GM12891 (cell line): ENCODE data around the gene KCNJ1.

Experiments used
- DNase-seq: peaks from one replicate; pipeline ENCODE4 v3.0.0; 2011; ENCODE audit warnings: low spot score; ENCODE audit not compliant: insufficient read length
- FAIRE-seq: peaks from 2 replicates; lab custom pipeline; 2011; peaks lifted over from hg19 to GRCh38; lab: Jason Lieb, UNC
- PAX5 ChIP-seq: IDR thresholded peaks from 2 replicates; pipeline ENCODE4 v1.6.1; 2011; ENCODE audit warnings: low read length, moderate library complexity, mild to moderate bottlenecking; ENCODE audit not compliant: insufficient read depth, severe bottlenecking
- POLR2A ChIP-seq: IDR thresholded peaks from 2 replicates; pipeline ENCODE4 v1.6.1; 2011; ENCODE audit warnings: low read depth, low read length, control low read depth
- POLR2AphosphoS5 ChIP-seq: IDR thresholded peaks from 2 replicates; pipeline ENCODE4 v1.6.1; 2011; ENCODE audit warnings: low read depth, low read length, control low read depth
- POU2F2 ChIP-seq: IDR thresholded peaks from 2 replicates; pipeline ENCODE4 v1.6.1; 2011; ENCODE audit warnings: low read depth, mild to moderate bottlenecking, control low read depth, low read length, moderate library complexity
- SPI1 ChIP-seq: IDR thresholded peaks from 2 replicates; pipeline ENCODE4 v1.6.1; 2011; ENCODE audit warnings: low read depth, low read length, control low read depth
- TAF1 ChIP-seq: IDR thresholded peaks from 2 replicates; pipeline ENCODE4 v1.6.1; 2011; ENCODE audit warnings: low read depth, low read length, control low read depth

The KCNJ1 gene

DNA sequence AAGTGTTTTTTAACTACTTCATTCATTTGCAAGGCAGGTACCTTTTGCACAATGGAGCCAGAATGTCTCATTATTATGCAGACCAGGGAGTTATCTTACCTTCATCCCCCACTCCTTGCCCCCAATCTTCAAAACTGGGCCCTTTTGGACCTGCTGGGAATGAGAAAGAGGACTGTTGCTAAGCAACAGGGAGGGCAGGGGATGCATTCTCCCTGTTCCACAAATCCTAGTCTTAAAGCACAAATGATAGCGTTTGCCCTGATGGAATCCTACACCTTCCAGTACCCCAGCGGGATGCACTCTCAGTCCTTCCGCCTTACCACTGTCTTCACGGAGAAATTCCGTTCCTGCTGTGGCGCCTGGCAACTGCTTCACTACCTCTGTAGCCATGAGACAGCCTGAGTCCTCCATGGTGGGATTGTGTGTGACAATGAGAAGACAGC lies 4.1 kb upstream of the KCNJ1 start:
- DNase-seq (no peak), FAIRE-seq (no peak)
- TF ChIP-seq SPI1 (no peak), POLR2A (no peak), PAX5 (no peak), POU2F2 (no peak), POLR2AphosphoS5 (no peak), TAF1 (no peak)

DNA sequence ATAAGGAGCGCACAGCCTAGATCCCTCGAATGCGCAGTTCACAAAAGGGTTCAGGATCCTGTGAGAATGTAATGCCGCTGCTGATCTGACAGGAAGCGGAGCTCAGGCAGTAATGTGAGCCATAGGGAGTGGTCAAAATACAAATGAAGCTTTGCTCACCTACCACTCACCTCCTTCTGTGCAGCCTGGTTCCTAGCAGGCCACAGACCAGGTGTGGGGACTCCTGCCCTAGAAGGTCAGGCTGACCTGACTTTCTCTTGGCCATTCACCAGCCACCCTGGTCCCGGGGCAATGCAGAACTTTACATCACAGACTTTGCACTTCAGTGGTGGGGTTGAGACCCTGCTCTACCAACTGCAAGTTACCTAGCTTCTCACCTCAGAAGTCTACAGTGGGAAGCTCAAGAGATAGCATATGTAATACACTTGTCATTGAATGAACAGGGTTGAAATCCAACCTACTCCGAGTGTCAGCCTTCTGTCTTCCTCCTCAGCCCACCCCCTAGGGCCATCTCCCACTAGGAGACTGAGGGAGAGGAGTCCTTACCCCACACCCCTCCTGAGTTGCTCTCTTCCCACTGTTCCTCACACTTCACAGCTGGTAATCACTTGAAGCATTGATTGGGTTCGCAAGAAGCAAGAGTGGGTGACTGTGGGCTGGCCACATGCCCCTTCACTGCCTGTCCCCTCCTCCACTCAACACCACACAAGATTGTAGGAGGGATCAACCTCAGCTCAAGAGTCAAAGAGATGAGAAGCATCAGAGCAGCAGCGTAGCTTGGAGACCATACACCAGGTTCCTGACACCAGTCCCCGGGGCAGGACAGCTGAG lies 2.0 kb upstream of the KCNJ1 start:
- FAIRE-seq = peak; percentile 31
- DNase-seq = no peak

DNA sequence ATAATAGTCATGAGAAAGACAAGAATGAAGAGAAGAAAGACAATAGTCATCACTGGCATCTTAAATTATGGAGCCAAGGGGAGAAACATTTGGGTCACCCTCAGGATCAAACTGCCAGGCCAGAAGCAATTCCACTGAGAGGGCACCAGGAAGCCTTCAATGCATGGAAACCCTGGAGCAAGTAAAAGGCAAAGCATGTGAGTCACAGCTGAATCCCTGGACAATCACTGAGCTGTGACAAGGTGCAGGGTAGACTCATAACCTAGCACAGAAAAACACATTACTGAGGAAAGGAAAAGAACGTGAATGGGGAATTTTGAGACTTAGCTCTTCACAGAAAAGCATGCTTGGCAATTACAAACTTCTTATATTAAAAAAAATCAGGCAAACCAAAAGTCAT lies 1.6 kb downstream of the KCNJ1 start:
- FAIRE-seq (no peak), DNase-seq (no peak)
- TF ChIP-seq POU2F2 (no peak), SPI1 (no peak), POLR2AphosphoS5 (no peak), PAX5 (no peak), TAF1 (no peak), POLR2A (no peak)

More for the DNA sequence above, 2.0 kb upstream of the KCNJ1 start:
- TF ChIP-seq POLR2A (no peak), SPI1 (no peak), POLR2AphosphoS5 (no peak), TAF1 (no peak), PAX5 (no peak), POU2F2 (no peak)

DNA sequence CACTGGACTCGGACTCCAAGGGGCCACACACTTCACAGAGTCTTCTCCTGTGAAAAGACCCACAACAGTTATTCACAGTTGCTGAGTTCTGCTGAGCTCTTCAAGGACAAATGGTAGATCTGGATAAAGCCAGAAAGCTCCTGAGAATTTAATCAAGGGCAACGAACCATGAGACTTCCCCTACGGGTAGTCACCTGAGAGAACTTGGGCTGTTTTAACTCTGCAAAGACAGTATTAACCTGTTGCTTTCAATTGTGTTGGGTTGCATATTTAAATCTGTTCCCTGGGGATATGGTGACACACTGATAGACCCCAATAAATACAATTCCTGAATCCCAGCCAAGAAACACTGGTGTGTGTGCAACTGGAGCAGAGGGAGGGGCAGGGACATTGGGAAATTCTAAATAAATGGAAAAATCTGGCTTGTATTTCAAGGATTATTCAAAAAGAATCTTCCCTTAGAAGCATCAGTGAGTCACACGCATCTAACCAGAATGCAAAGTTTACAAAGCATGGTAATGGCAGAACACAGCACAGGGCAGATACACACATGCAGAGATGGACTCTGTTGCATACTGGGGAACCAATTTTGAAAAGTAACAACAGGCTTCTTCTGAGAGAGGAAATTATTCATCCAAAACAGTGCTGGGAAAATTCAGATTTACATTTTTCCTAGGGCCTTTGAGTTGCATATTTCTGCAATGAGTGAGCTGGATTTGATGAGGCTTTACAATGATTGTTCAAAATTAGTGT lies 4.0 kb downstream of the KCNJ1 start:
- DNase-seq = no peak
- no peak for FAIRE-seq
- TF ChIP-seq POU2F2 = no peak
- TF ChIP-seq TAF1 = no peak
- no peak for TF ChIP-seq SPI1

DNA sequence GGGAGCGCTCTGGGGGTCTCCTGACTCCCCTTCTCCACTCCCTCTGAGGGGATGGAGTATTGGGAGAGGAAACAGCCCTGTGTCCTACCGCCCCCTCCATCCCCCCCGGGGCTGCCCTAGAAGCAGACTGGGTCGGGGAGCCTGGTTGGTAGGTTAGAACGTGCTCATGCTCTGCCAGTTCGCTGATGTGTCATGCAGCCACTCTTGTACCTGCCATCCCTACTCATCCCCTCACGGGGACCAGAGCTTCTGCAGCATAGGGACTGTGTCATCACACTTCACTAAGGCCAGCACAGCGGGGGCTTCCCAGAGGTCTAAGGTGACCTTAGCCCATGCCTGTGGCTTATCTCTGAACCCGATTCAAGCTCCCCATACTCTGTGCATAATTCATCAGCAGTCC lies 4.7 kb downstream of the KCNJ1 start:
- no peak for FAIRE-seq
- no peak for TF ChIP-seq SPI1
- no peak for TF ChIP-seq POLR2A
- no peak for TF ChIP-seq TAF1
- TF ChIP-seq PAX5 = no peak
- DNase-seq = no peak

DNA sequence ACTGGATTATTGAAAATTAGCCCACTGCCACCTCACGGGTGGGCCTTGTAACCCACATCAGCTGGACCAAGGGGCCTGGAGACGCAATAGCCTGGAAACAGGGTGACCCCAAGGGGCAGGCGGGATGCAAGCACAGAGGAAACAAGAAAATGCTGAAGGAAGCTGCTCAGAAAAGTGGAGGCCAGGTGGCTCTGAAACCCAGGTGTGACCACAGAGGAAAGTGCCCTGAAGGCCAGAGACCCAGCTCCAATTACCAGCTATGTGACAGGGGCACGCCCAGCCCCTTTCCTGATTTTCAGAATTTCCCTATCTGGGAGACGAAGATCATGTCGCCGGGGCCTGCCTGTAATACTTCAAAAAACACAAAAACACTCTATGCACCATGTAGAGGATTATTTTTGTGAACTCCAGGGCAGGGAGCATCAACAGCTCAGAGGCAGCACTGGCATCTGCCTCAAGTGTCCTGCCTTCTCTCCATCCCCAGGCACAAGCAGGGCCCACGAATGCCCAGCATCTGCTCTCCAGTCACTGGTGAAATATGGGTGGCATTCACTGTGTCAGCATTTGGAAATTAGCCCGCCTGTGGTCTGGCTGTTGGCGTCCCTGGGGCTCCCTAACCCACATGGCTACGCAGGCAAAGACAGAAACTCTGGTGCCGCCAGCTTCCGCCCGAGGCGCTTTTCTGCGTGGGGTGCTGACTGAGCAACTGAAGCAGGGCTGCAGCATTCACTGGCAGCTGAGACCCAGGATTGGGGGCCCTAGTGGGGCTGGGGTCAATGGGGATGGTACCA lies 6.3 kb downstream of the KCNJ1 start:
- no peak for TF ChIP-seq TAF1
- DNase-seq (no peak), FAIRE-seq (no peak)

DNA sequence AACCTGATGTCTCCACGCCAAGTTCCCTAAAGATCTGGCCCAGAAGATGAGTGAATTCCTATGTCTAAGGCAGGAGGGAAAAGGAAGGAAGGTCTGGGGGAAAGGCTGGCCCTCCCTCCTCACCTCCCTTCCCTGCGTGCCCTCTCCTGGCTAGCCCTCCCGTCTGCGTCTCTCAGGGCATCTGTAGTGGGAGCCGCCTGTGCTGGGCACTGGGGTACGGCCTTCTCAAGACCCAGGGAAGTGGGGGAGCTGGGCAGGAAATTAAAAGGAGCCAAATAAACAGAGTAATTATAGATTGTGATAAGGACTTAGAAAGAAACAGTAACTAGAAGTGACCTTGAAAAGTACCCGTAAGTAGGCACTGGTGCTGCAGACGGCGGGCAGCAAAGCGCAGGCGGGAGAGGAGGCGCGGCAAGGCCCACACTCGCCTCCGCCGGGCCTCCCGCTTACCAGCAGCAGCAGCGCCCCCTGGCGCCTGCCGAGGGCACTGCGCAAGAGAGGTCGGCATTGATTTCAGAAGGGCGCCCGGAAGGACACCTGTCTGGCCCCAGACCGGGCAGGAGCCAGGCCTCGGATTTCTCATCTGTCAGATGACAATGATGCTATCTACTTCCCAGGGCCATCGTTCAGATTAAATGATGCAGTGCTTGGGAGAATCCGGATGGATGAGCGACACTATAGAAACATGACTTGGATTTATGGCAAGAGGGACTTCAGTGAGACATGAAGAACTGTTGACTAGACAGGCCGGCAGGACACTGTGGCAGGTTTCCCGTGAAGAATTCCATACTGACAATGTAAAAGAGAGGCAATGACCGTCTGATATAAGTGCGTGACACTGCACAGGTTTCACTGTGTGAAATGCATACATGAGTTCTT lies 7.3 kb downstream of the KCNJ1 start:
- FAIRE-seq = peak; percentile 82
- peak; percentile 71 for DNase-seq
- TF ChIP-seq PAX5 = no peak

DNA sequence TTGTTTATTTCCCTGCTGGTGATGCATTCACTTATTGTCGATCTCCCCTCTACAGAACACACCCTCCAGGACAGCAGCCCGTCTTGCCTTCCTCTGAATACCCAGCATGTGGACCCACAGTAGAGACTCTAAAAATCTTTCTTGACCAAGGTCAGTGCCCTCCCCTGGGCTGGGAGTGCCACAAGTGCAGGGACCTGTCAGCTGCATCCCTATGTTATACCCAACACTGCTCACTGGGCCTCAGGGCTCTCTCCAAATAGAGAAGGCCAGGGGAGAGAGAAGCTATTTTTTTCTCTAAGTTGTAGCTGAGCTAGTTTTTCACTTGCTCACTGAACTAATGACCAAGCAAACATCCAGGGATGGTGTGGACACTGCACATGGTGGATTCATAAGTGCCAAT lies 9.8 kb downstream of the KCNJ1 start:
- no peak for DNase-seq
- TF ChIP-seq POU2F2 (no peak), POLR2AphosphoS5 (no peak), POLR2A (no peak), TAF1 (no peak), PAX5 (no peak), SPI1 (no peak)
- no peak for FAIRE-seq

DNA sequence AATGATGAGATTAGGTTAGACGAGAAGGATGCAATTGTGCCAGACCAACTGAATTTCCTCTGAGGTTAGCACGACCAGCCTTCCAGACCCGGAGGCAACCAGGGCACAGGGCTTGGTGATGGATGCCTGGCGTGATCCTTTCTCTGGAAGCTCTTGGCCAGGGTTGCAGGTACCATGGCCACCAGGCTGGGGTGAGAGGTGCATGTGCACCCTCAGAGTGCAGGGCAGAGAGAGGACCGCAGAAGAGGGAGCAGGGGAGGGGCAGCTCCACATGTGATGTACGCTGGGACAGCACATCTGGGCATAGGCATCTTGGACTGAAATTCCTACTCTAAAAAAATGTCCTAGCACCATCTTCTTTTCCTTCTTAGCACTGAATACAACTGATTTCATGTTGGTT lies 10.9 kb downstream of the KCNJ1 start:
- no peak for FAIRE-seq
- TF ChIP-seq PAX5 (no peak), TAF1 (no peak), SPI1 (no peak), POU2F2 (no peak), POLR2A (no peak), POLR2AphosphoS5 (no peak)
- DNase-seq = no peak
